GM12865 (cell line): ENCODE data around the gene STRBP.

Experiments used
- DNase-seq: peaks from one replicate; pipeline ENCODE4 v3.0.0; 2010; ENCODE audit warnings: low read depth
- H3K4me3 ChIP-seq: 2 replicates; pipeline ENCODE4 v1.5.1; 2011; ENCODE audit warnings: mild to moderate bottlenecking, low read depth, low read length, control low read depth
- CTCF ChIP-seq: IDR thresholded peaks from 2 replicates; pipeline ENCODE4 v1.5.1; 2011; ENCODE audit warnings: low read length, control low read depth, low read depth, inconsistent platforms; ENCODE audit not compliant: insufficient read depth; ENCODE audit errors: missing control alignments

STRBP gene

GRCh38 chr9:123262338-123262737 is 6.0 kb downstream of the STRBP start:
- no peak overlapping the region for H3K4me3 ChIP-seq
- no peak for DNase-seq
- TF ChIP-seq CTCF: no peak

- TF ChIP-seq CTCF: no peak
Measured at GRCh38 chr9:123261006-123261677, 7.2 kb downstream of the STRBP start.

GRCh38 chr9:123260340-123260739 is 8.0 kb downstream of the STRBP start:
- no peak for DNase-seq
- no peak overlapping the region for H3K4me3 ChIP-seq
- no peak for TF ChIP-seq CTCF

More at GRCh38 chr9:123261006-123261677, 7.2 kb downstream of the STRBP start:
- H3K4me3 ChIP-seq: no peak overlapping the region
- DNase-seq: no peak

- H3K4me3 ChIP-seq: no peak overlapping the region
- no peak for DNase-seq
- no peak for TF ChIP-seq CTCF
Measured at GRCh38 chr9:123257276-123257675, 11.1 kb downstream of the STRBP start.

GRCh38 chr9:123255718-123256117 is 12.7 kb downstream of the STRBP start:
- TF ChIP-seq CTCF: no peak
- no peak for DNase-seq
- no peak overlapping the region for H3K4me3 ChIP-seq

- no peak for TF ChIP-seq CTCF
- H3K4me3 ChIP-seq: no peak overlapping the region
- DNase-seq: no peak
Measured at GRCh38 chr9:123253204-123253603, 15.2 kb downstream of the STRBP start.

- no peak for TF ChIP-seq CTCF
- no peak for DNase-seq
- H3K4me3 ChIP-seq: no peak overlapping the region
Measured at GRCh38 chr9:123251741-123252140, 16.6 kb downstream of the STRBP start.
